SU-DHL-6 (cell line): ENCODE results near the gene ARAF.

Experiments used
- H2AFZ ChIP-seq: fragments of 200-600 bp; sonication (generic); 2 replicates; pipeline ENCODE4 v1.6.1; 2014; ENCODE audit warnings: low read depth, mild to moderate bottlenecking, moderate library complexity, mixed read lengths, antibody characterized with exemption, low read length; ENCODE audit not compliant: severe bottlenecking
- H3F3A ChIP-seq: fragments of 200-600 bp; shearing (Covaris generic); 2 replicates; pipeline ENCODE4 v1.6.0; 2016; ENCODE audit warnings: antibody characterized with exemption, mild to moderate bottlenecking; ENCODE audit not compliant: insufficient read depth
- H3K27ac ChIP-seq: fragments of 200-600 bp; sonication (generic); 2 replicates; pipeline ENCODE4 v1.5.1; 2016; ENCODE audit warnings: low read depth, mild to moderate bottlenecking, low read length, moderate library complexity, mixed read lengths
- H3K27me3 ChIP-seq: fragments of 200-600 bp; sonication (generic), shearing (Covaris generic); 2 replicates; pipeline ENCODE4 v1.6.0; 2014; ENCODE audit warnings: mild to moderate bottlenecking, low read length
- H3K36me3 ChIP-seq: fragments of 200-600 bp; sonication (generic); 2 replicates; pipeline ENCODE4 v1.6.1; 2014; ENCODE audit warnings: mild to moderate bottlenecking, low read length, mixed read lengths
- H3K4me2 ChIP-seq: fragments of 300-600, 200-600 bp; shearing (Covaris generic), sonication (generic); 2 replicates; pipeline ENCODE4 v1.6.0; 2014; ENCODE audit warnings: low read length, low read depth, mild to moderate bottlenecking; ENCODE audit not compliant: poor library complexity, severe bottlenecking
- H3K4me3 ChIP-seq: fragments of 200-600 bp; sonication (generic); 2 replicates; pipeline ENCODE4 v1.5.1; 2014; ENCODE audit warnings: antibody characterized with exemption, low read length, mild to moderate bottlenecking, mixed read lengths; ENCODE audit not compliant: insufficient read depth, poor library complexity, severe bottlenecking
- H3K79me2 ChIP-seq: fragments of 200-600 bp; sonication (generic); 2 replicates; pipeline ENCODE4 v1.6.1; 2014; ENCODE audit warnings: mild to moderate bottlenecking, low read length, moderate library complexity; ENCODE audit not compliant: insufficient read depth
- H3K9ac ChIP-seq: fragments of 200-600 bp; sonication (generic); 2 replicates; pipeline ENCODE4 v1.7.0; 2014; ENCODE audit warnings: mild to moderate bottlenecking, low read length
- H3K9me2 ChIP-seq: fragments of 200-600 bp; sonication (generic); replicated peaks from 2 replicates; pipeline ENCODE4 v1.6.1; 2014; ENCODE audit warnings: low read length; ENCODE audit not compliant: insufficient read depth
- H3K9me3 ChIP-seq: fragments of 200-600 bp; sonication (generic); 2 replicates; pipeline ENCODE4 v1.6.1; 2014; ENCODE audit warnings: low read length, mixed read lengths; ENCODE audit not compliant: insufficient read depth
- H4K20me1 ChIP-seq: fragments of 200-600 bp; sonication (generic); 2 replicates; pipeline ENCODE4 v1.6.1; 2014; ENCODE audit warnings: low read depth, mild to moderate bottlenecking, antibody characterized with exemption, low read length, moderate library complexity, mixed read lengths
- CTCF ChIP-seq: fragments of 200-600 bp; sonication (generic); IDR thresholded peaks from one replicate; pipeline ENCODE4 v1.5.1; 2017; ENCODE audit warnings: antibody characterized with exemption, mild to moderate bottlenecking, low read length, moderate library complexity; ENCODE audit not compliant: insufficient read depth, poor library complexity, severe bottlenecking
- EZH2phosphoT487 ChIP-seq: fragments of 200-600 bp; sonication (generic), shearing (Covaris generic); conservative IDR thresholded peaks from 2 replicates; pipeline ENCODE4 v1.6.1; 2018; ENCODE audit warnings: mild to moderate bottlenecking, antibody characterized with exemption, low read length, moderate library complexity, mixed read lengths

ARAF gene

GRCh38 chrX:47539860-47540259 is 21.1 kb upstream of the ARAF start:
- no peak overlapping the region for H3K9ac ChIP-seq
- H3F3A ChIP-seq, result no peaks in the 10 kb centered on the region
- no peaks in the 10 kb centered on the region for H4K20me1 ChIP-seq
- no peaks in the 10 kb centered on the region for H3K27me3 ChIP-seq
- no peaks in the 10 kb centered on the region for H3K79me2 ChIP-seq
- no peak overlapping the region for H3K27ac ChIP-seq
- H3K36me3 ChIP-seq, result no peaks in the 10 kb centered on the region
- no peak for TF ChIP-seq CTCF
- no peak for TF ChIP-seq EZH2phosphoT487
- H3K4me3 ChIP-seq, result no peak overlapping the region
- H2AFZ ChIP-seq, result no peak overlapping the region
- H3K9me3 ChIP-seq, result no peaks in the 10 kb centered on the region
- no peak overlapping the region for H3K4me2 ChIP-seq
- H3K9me2 ChIP-seq, result no peaks in the 10 kb centered on the region

- H3K27ac ChIP-seq, result no peak overlapping the region
- no peak overlapping the region for H3K9ac ChIP-seq
- no peak overlapping the region for H3K4me2 ChIP-seq
- no peak for TF ChIP-seq EZH2phosphoT487
- TF ChIP-seq CTCF, result no peak
- H3K27me3 ChIP-seq, result no peaks in the 10 kb centered on the region
- no peaks in the 10 kb centered on the region for H4K20me1 ChIP-seq
- no peaks in the 10 kb centered on the region for H3F3A ChIP-seq
- no peaks in the 10 kb centered on the region for H3K9me2 ChIP-seq
- H3K36me3 ChIP-seq, result no peaks in the 10 kb centered on the region
- H3K4me3 ChIP-seq, result no peak overlapping the region
- H3K9me3 ChIP-seq, result no peaks in the 10 kb centered on the region
- H3K79me2 ChIP-seq, result no peaks in the 10 kb centered on the region
- no peak overlapping the region for H2AFZ ChIP-seq
These were observed 20.1 kb upstream of the ARAF start for GRCh38 chrX:47540754-47541538.

- no peak overlapping the region for H3K27ac ChIP-seq
- no peaks in the 10 kb centered on the region for H3K9me2 ChIP-seq
- no peak for TF ChIP-seq CTCF
- TF ChIP-seq EZH2phosphoT487, result no peak
- H3K9me3 ChIP-seq, result no peaks in the 10 kb centered on the region
- no peaks in the 10 kb centered on the region for H3K27me3 ChIP-seq
- H2AFZ ChIP-seq, result no peak overlapping the region
- no peaks in the 10 kb centered on the region for H3F3A ChIP-seq
- no peaks in the 10 kb centered on the region for H3K79me2 ChIP-seq
- no peak overlapping the region for H3K4me3 ChIP-seq
- H3K36me3 ChIP-seq, result no peaks in the 10 kb centered on the region
- no peak overlapping the region for H3K9ac ChIP-seq
- H3K4me2 ChIP-seq, result no peak overlapping the region
- H4K20me1 ChIP-seq, result no peaks in the 10 kb centered on the region
These were observed 17.5 kb upstream of the ARAF start for GRCh38 chrX:47543496-47543895.
